Amniotic stem cell (primary cell): ENCODE data around the gene KLLN.
"Not testable (repeated sequence)": the region's sequence is repeated elsewhere in the genome, so short reads cannot be mapped to it uniquely, and the experiment has no call there.

Source experiments
- DNase-seq: peaks from one replicate; lab custom pipeline; 2025; lab: John Stamatoyannopoulos, UW

Gene KLLN, protein sequence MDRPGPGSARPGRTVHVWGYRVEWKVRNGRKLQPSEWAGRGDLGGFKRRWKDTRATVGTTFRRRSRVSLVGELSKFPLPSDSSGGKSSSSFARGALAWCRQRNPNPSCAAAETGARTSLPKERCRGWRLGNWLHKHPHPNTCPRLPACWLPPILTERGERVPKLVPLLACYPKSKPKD

DNA sequence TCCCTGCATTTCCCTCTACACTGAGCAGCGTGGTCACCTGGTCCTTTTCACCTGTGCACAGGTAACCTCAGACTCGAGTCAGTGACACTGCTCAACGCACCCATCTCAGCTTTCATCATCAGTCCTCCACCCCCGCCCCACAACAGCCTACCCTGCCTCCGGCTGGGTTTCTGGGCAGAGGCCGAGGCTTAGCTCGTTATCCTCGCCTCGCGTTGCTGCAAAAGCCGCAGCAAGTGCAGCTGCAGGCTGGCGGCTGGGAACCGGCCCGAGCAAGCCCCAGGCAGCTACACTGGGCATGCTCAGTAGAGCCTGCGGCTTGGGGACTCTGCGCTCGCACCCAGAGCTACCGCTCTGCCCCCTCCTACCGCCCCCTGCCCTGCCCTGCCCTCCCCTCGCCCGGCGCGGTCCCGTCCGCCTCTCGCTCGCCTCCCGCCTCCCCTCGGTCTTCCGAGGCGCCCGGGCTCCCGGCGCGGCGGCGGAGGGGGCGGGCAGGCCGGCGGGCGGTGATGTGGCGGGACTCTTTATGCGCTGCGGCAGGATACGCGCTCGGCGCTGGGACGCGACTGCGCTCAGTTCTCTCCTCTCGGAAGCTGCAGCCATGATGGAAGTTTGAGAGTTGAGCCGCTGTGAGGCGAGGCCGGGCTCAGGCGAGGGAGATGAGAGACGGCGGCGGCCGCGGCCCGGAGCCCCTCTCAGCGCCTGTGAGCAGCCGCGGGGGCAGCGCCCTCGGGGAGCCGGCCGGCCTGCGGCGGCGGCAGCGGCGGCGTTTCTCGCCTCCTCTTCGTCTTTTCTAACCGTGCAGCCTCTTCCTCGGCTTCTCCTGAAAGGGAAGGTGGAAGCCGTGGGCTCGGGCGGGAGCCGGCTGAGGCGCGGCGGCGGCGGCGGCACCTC lies at the start of gene KLLN, which contains the start of gene PTEN:
TSS of gene KLLN (minus strand) at position 481 of the 891 bp plus-strand sequence. CDS start 1,046 bp downstream, outside the sequence.
TSS of gene PTEN (plus strand) at position 573 of the 891 bp plus-strand sequence. CDS start 845 bp downstream, outside the sequence.
- DNase-seq: peak; percentile 90

DNA sequence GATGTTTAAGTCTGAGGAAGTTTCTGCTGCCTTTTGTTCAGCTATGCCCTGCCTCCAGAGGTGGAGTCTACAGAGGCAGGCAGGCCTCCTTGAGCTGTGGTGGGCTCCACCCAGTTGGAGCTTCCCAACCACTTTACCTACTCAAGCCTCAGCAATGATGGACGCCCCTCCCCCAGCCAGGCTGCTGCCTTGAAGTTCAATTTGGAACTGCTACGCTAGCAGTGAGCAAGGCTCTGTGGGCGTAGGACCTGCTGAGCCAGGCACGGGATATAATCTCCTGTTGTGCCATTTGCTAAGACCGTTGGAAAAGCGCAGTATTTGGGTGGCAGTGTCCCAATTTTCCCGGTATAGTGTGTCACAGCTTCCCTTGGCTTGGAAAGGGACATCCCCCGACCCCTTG lies 40.1 kb upstream of the KLLN start:
- DNase-seq: not testable (repeated sequence)

DNA sequence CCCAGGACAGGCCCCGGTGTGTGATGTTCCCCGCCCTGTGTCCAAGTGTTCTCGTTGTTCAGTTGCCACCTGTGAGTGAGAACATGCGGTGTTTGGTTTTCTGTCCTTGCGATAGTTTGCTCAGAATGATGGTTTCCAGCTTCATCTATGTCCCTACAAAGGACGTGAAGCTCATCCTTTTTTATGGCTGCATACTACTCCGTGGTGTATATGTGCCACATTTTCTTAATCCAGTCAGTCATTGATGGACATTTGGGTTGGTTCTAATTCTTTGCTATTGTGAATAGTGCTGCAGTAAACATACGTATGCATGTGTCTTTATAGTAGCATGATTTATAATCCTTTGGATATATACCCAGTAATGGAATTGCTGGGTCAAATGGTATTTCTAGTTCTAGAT lies 34.6 kb upstream of the KLLN start:
- DNase-seq: not testable (repeated sequence)

DNA sequence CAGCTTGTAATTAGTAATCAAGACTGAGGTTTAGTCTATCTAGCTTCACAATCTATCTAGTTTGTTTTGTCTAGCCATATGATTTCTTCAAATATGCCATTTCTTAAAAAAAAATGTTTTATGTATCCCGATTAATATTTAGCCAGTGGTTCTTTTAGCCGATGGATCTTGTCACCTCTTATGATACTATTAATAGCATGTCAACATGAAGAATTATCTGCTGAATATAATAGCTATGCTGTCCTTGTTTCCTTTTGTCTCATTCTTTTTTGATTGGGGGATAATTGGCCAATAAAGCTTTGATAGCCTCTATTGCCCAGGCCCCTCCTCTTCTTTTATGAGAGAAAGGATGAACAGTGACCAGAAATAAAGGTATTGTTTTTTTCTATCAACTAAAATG lies 32.9 kb upstream of the KLLN start:
- no peak for DNase-seq

DNA sequence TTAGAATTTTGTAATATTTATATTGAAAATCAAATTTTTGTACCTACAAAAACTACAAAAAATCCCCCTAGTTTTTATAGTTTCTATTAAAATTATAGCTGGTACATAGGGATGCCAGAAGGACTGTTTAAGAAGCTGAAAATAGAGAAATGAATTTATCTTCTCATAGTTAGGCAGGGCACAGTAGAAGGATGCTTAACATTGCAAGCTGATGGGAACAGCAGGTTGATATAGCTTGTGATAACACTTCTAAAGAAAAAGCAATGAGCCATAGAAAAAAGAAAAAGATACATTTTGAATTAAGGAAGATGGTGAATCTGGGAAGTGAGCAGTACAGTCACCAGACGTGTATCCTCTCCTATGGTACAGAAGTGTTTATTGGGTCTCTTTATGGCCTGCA lies 32.1 kb upstream of the KLLN start:
- DNase-seq: no peak

DNA sequence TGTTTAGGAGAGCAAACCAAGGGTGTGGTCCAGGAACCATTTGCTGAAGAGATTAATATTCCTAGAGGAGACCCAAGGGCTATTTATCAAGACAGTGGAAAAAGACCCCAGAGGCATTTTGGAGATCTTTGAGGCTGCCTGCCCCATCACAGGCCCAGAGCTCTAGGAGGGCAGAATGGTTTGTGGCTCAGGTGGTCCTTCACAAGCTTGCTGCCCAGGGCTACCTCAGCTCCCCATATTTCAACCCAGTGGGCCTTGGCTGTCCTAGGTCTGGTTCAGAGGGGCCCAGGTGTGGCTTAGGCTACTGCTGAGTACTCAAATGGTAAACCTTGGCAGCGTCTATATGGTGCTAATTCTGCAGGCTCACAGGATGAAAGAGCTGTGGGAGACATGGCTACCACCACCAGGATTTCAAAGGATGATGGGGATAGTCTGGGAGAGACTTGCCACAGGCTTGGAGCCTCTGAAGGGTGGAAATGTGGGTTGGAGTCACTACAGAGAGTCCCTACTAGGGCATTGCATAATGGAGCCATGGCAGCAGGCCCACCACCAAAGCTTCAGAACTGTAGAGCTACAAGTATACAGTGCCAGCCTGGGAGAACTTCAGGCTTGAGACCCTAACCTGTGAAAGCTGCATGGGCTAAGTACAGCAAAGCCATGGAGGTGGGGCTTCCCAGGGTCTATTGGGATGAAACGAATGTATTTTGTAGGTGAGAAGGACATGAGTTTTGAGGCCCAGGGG lies 24.4 kb upstream of the KLLN start:
- no peak for DNase-seq

DNA sequence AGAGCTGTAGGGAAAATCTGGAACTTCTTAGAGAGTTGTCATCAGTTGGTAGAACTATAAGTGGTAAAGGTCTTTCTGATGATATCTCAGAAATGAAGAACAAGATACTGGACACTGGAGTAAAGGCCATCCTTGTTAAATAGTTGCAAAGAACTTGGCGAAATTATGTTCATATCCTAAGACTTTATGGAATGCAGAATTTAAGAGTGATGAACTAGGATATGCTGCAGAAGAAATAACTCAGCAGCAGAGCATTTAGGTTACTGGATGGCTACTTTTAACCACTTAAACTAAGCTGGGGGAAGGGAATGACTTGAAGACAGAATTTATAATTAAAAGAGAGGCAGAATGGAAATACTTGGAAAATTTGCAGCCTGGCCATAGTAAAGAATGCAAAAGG lies 23.8 kb upstream of the KLLN start:
- no peak for DNase-seq

DNA sequence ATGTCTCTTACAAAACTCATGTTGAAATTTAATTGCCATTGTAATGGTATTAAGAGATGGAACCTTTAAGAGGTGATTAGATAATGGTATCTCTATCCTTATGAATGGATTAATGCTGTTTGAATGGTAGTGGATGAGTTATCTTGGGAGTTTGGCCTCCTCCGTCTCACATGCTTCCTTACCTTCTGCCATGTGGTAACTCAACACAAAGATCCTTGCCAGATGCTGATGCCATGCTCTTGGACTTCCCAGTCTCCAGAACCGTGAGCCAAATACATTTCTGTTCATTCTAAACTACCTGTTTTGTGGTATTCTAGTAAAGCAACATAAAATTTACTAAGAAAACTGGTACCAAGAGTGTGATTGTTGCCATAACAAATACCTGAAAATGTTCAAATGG lies 23.3 kb upstream of the KLLN start:
- DNase-seq: no peak

DNA sequence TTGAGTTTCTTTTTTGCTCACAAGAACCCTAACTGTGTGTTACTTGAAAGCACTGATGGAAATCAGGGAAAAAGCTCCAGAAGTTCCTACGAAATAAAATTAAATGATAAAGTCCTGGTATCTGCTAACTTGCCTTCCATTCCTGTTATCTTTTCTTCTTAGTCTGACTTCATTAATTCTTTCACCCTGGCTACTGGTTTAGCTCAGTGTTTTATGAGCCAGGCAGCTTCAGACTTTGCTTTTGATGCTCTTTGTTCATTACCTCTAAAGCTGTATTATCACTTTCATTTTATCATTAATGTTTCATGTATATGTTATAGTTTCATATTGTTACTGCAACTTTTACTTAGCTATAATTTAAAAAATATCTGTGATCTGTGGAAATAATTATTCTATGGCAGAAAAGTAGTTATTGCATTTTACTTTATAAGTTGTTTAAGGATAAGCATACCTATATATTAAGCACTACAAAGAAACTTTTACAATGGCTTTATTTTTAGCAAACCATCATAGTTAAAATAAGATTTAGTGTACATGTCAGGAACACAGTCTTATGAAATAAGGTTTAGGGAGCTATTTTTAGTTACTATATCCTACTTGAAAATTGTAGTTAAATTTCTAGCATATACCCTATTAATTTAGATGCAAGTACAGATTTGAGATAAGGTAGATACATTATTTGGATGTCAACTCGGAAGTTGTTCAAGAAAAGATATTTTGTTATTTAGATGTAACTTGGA lies 19.4 kb upstream of the KLLN start:
- DNase-seq: no peak

DNA sequence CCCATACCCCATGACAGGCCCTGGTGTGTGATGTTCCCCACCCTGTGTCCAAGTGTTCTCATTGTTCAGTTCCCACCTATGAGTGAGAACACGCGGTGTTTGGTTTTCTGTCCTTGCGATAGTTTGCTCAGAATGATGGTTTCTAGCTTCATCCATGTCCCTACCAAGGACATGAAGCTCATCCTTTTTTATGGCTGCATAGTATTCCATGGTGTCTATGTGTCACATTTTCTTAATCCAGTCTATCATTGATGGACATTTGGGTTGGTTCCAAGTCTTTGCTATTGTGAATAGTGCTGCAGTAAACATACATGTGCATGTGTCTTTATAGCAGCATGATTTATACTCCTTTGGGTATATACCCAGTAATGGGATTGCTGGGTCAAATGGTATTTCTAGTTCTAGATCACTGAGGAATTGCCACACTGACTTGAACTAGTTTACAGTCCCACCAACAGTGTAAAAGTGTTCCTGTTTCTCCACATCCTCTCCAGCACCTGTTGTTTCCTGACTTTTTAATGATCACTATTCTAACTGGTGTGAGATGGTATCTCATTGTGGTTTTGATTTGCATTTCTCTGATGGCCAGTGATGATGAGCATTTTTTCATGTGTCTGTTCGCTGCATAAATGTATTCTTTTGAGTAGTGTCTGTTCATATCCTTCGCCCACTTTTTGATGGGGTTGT lies 18.2 kb upstream of the KLLN start:
- DNase-seq: not testable (repeated sequence)

DNA sequence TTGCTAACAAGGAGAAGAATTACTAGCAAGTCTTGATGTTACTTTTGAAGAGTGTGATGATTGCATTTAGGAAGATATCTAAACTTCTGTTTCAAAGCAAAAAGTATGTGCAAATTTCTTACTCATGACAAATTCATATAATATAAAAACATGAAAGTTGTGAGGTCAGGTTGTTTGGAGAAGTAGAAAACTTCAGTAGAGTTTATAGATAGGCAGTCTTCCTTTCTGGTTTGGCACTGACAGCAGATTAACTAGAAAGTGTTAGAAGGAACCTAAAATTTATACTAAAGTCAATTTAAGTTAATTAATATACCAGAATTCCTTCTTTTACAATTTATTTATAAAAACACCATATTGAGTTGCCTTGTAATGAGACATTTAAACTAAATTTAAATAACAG lies 17.0 kb upstream of the KLLN start:
- DNase-seq: no peak

DNA sequence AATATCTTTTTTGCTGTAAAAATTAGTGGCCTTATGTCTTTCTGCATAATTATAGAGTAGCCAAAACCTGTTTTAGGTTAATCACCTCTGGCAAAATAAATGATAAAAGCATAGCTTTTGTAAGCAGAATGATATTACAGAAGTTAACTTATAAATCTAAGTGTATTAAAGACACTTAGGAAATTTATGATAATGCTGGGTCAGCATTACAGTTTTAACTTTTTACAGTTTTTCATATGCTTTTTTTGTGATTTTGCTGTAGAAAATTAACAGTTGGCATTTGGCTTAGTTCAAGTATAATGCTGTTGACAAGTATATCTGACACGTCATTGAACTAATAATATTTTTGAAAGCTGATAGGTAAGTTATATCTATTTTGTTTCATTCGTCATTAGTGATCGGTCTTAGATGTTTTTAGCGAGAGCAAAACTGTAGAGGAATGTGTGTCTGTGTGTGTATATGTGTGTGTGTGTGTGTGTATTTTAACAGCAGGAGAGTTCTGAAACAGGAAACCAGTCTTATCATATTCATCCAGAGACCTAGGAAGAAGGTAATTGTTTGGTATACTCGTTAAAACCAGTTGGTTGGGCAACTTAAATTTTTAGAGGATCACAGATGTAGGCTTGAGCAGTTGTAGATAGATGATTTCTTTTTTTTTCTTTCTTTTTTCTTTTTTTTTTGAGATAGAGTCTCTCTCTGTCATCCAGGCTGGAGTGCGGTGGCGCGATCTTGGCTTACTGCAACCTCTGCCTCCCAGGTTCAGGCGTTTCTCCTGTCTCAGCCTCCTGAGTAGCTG lies 15.5 kb upstream of the KLLN start:
- no peak for DNase-seq

DNA sequence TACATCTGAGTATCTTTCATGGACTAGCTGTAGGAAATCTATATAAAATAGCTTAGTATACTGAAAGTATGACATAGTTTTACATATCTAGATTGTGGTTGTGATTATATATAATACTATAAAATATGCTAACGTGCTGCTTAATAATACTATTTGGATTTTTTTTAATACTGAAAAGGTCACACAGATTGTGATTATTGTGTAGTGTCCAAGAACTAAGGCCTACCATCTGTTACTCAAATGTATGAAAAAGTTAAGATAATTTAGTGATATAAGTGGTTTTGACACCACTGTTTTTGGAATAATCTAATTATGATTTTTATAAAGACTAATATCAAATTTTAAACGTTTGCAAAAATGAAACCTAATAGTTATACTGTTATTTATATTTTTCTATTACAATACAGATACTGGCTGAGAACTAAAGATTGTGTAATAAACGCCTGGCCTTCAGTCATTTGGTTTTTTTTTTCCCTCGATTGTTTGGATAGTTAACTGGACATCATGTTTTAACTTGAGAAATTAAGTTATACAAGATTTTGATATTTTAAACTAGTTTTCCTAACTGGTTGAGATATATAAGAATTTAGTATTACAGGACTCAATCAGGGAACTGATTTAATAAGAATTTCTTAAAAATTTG lies 12.7 kb upstream of the KLLN start:
- no peak for DNase-seq

DNA sequence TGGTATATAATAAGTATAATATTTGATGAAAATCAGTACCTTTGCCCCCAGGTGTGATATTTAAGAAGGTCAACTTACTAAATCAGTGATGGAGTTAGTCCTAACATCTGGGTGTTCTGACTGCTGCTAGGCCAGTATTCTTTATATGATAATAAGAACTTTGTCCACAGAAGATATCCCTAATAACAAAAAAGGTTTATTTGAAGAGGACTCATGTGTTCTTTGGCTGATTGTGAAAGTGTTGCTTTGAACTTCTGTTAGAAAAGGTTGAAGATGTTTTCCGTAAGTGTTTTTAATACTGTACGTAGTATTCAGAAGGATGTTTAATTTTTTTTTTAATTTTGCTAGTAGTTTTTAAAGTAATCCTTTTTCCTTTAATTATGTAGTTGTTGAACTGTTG lies 10.3 kb upstream of the KLLN start:
- DNase-seq: no peak

DNA sequence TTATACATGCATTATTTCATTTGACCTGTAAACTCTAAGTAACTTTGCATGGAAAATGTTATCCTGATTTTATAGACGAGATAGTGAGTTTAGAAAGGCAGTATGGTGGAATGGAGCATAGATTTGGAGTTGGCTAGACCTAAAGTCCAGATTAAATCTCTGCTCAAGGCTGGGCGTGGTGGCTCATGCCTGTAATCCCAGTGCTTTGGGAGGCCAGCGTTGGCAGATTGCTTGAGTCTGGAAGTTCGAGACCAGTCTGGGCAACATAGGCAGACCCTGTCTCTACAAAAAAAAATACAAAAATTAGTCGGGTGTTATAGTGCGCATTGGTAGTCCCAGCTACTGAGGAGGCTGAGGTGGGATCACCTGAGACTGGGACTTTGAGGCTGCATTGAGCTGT lies 9.5 kb upstream of the KLLN start:
- no peak for DNase-seq

DNA sequence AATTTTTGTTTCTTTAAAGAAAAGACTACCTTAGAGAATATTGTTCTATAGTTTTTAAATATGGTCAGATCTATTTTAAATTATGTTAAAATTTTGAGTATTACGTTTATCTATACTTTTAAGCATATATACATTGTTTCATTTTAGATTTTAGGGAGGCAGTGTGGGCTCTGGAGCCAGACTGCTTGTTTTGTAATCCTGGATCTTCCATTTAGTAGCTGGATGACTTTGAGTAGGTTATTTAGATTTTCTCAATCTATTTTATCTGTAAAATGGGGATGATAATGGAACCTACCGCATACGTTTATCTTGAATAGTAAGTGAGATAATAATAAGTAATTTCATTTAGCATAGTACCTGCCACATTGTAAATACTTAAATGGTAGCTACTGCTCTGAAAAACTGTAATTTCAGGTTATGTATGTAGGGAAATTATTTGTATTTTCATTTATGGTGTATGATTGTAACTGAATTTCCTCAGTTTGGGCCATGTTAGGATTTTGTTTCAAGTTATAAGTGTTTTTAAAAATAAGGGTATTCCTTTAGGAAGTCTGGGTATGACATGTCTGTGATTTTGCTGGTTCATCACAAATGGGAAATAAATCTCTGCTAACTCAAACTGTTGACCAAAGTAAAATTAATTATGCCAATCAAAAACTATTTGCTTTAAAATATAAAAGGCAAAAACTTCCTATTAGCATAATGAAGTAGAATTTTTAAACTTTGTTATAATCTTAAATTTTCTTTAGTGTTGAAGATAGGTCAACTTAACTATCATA lies 6.6 kb upstream of the KLLN start:
- no peak for DNase-seq

DNA sequence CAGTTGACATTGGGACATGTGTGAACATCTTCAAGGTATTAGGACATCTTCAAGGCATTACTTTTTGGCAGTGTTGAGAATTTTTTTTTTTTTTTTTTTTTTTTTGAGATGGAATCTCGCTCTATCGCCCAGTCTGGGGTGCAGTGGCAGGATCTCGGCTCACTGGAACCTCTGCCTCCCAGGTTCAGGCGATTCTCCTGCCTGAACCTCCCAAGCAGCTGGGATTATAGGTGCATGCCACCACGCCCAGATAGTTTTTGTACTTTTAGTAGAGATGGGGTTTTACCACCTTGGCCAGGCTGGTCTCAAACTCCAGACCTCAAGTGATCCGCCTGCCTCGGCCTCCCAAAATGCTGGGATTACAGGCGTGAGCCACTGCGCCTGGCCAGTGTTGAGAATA lies 5.8 kb upstream of the KLLN start:
- not testable (repeated sequence) for DNase-seq

DNA sequence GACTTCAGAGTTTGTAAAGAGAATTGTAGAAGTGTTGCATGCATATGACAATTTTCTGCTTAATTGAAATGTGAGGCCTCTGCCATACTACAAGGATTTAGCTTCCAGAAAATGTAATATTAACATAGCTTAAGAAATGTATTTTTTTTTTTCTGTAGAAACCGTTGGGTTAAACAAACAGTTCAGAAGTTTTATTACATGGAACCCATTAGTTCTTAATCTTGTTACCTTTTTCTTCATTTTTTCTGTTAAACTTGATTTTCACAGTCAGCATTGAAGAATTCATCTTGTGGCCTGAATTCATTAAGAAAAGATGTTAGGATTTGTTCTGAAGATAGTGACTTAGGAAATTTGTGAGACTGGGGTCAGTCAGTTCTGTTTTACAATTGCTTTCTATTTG lies 4.9 kb upstream of the KLLN start:
- DNase-seq: no peak

DNA sequence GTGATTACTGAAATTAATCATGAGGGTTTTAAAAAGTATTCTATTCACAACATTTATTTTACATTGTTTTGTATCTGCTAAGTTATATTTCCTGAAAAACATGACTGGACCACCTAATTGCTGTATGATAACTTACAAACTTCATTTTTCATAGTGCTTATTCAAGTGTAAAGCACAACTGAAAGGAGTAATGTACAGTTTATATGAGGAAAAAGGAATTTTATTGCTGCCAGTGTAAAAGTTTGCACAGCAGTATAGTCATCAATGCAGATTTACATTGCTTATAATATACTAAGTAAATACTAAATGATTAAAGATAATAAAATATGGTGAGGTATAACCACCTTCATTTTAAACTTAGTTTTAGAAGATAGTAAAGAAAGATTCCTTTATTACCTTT lies 4.1 kb upstream of the KLLN start:
- no peak for DNase-seq
